Choroid plexus epithelial cell (primary cell): ENCODE results near the gene SYCE3.
A peak's percentile ranks its signal among the peaks of the same experiment; 100 is the strongest.
"Not testable (repeated sequence)": the region's sequence is repeated elsewhere in the genome, so short reads cannot be mapped to it uniquely, and the experiment has no call there.

ENCODE experiments used
- DNase-seq: peaks from one replicate; pipeline ENCODE4 v3.0.0-alpha.2; 2010; ENCODE audit warnings: low read depth
- H3K4me3 ChIP-seq: 2 replicates; pipeline ENCODE4 v1.5.1; 2011; ENCODE audit warnings: low read depth, mild to moderate bottlenecking, control low read depth, low read length, moderate library complexity
- TF ChIP-seq, protein P1 (sequence below): conservative IDR thresholded peaks from 2 replicates; pipeline ENCODE4 v1.5.1; 2011; ENCODE audit warnings: low read depth, mild to moderate bottlenecking, control low read depth, inconsistent platforms, low read length, moderate library complexity

SYCE3 gene

GRCh38 chr22:50608996-50609395, 46.3 kb upstream of the SYCE3 start:
- DNase-seq, result no peak
- TF ChIP-seq, protein P1, sequence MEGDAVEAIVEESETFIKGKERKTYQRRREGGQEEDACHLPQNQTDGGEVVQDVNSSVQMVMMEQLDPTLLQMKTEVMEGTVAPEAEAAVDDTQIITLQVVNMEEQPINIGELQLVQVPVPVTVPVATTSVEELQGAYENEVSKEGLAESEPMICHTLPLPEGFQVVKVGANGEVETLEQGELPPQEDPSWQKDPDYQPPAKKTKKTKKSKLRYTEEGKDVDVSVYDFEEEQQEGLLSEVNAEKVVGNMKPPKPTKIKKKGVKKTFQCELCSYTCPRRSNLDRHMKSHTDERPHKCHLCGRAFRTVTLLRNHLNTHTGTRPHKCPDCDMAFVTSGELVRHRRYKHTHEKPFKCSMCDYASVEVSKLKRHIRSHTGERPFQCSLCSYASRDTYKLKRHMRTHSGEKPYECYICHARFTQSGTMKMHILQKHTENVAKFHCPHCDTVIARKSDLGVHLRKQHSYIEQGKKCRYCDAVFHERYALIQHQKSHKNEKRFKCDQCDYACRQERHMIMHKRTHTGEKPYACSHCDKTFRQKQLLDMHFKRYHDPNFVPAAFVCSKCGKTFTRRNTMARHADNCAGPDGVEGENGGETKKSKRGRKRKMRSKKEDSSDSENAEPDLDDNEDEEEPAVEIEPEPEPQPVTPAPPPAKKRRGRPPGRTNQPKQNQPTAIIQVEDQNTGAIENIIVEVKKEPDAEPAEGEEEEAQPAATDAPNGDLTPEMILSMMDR, result no peak
- H3K4me3 ChIP-seq, result no peak overlapping the region

DNA sequence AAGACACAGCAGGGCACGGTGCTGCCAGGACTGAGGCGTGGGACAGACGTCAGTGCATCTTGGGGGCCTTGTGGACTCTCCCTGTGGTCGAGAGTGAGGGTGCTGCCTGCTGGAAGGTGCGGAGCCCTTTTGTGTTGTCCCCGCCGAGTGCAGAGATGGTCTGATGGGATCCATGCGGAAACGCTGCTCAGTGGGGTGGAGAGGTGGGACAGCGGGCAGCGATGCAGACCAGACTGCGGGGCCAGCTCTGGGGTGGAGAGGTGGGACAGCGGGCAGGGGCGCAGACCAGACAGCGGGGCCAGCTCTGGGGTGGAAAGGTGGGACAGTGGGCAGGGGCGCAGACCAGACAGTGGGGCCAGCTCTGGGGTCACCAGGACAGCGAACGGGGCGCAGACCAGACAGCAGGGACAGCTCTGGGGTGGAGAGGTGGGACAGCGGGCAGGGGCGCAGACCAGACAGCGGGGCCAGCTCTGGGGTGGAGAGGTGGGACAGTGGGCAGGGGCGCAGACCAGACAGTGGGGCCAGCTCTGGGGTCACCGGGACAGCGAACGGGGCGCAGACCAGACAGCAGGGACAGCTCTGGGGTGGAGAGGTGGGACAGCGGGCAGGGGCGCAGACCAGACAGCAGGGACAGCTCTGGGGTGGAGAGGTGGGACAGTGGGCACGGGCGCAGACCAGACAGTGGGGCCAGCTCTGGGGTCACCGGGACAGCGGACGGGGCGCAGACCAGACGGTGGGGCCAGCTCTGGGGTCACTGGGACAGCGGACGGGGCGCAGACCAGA, 45.5 kb upstream of the SYCE3 start:
- DNase-seq, H3K4me3 ChIP-seq: not testable (repeated sequence)

DNA sequence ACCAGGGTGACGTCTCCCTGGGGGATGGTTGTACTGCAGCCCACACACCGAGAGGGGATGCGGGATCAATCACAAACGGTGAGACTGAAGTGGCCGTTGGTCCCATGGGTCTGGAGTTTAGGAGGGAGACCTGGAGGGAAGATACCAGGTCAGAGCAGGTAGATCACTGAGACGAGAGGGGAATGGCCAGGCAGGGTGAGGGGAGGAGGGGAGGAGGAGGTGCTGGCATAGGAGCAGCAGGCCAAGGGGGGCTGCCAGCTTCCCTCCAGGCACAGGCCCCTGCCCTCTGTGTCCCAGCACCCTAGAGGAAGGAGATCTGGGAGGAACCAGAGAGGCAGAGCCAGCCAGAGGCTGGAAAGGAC, 44.9 kb upstream of the SYCE3 start:
- H3K4me3 ChIP-seq, result no peak overlapping the region
- TF ChIP-seq, protein P1, result no peak
- DNase-seq, result no peak

DNA sequence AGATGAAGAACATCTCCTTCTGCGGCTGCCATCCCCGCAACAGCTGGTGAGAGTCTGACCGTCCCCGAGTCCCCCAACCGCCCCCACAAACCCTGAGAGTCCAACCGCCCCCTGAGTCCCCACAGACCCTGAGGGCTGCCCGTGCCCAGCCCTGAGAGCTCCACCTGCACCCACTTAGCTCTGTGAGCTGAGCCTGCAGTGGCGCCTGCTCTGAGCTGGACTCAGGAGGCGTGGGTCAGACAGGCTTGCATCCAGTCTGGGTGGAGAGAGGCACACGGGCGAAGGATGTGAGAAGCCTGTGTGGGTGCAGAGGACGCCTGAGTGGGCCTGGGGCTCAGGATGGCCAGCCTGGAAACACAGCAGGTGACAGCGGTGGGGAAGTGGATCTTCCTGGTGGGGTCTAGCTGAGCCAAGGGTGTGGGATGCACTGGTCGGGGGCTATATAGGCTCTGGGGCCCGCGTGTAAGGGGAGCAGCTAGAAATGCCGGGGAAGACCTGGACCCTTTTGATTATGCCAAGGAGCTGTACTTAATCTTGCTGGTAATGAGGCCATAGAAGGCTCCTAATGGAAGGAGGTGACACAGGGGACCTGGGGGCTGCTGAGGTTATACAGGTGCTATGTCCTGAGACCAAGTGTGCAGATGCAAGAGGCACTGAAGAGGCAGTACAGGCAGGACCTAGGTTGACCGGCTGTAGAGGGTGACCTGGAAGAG, 44.4 kb upstream of the SYCE3 start:
- no peak overlapping the region for H3K4me3 ChIP-seq
- TF ChIP-seq, protein P1, result no peak
- DNase-seq, result no peak

GRCh38 chr22:50606165-50606945, 43.6 kb upstream of the SYCE3 start:
- no peak for DNase-seq
- no peak overlapping the region for H3K4me3 ChIP-seq
- TF ChIP-seq, protein P1, result peak; percentile 21

- no peak for DNase-seq
- TF ChIP-seq, protein P1, result no peak
Measured at GRCh38 chr22:50605613-50606074, 42.9 kb upstream of the SYCE3 start.

DNA sequence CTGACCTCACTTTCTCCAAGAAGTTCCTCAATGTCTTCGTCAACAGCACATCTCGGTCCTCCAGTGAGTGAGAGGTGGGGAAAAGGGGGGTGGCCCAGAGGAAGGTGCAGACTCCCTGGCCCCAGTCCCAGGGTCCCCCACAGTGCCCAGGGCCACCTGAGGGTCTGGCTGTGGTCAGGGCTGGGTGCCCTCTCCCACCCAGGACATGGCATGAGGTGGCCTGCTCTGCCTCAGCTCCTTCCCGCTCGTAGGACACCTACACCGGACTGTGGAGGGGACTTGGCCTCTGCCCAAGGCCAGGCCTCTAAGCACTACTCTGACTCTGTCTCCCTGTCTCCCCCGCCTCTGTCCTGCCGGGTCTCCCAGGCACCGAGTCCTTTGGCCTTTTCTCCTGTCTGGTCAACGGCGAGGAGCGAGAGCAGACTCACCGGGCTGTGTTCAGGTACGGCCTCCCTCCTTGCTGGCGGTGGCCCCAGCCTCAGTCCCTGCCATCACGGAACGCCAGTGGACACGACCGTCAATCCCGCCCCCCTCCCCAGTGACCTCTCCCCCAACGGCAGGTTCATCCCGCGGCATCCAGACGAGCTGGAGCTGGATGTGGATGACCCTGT, 42.4 kb upstream of the SYCE3 start:
- TF ChIP-seq, protein P1, result no peak
- DNase-seq, result no peak
- H3K4me3 ChIP-seq, result no peak overlapping the region

More at GRCh38 chr22:50605613-50606074, 42.9 kb upstream of the SYCE3 start:
- no peak overlapping the region for H3K4me3 ChIP-seq
